GM12891 (cell line): Measurements from ENCODE around the gene ATOH7.
A peak's percentile ranks its signal among the peaks of the same experiment; 100 is the strongest.
"Not testable (repeated sequence)": the region's sequence is repeated elsewhere in the genome, so short reads cannot be mapped to it uniquely, and the experiment has no call there.

Experiments
- DNase-seq: peaks from one replicate; pipeline ENCODE4 v3.0.0; 2011; ENCODE audit warnings: low spot score; ENCODE audit not compliant: insufficient read length
- FAIRE-seq: peaks from 2 replicates; lab custom pipeline; 2011; peaks lifted over from hg19 to GRCh38; lab: Jason Lieb, UNC
- PAX5 ChIP-seq: IDR thresholded peaks from 2 replicates; pipeline ENCODE4 v1.6.1; 2011; ENCODE audit warnings: low read length, moderate library complexity, mild to moderate bottlenecking; ENCODE audit not compliant: insufficient read depth, severe bottlenecking
- POLR2A ChIP-seq: IDR thresholded peaks from 2 replicates; pipeline ENCODE4 v1.6.1; 2011; ENCODE audit warnings: low read depth, low read length, control low read depth
- POLR2AphosphoS5 ChIP-seq: IDR thresholded peaks from 2 replicates; pipeline ENCODE4 v1.6.1; 2011; ENCODE audit warnings: low read depth, low read length, control low read depth
- POU2F2 ChIP-seq: IDR thresholded peaks from 2 replicates; pipeline ENCODE4 v1.6.1; 2011; ENCODE audit warnings: low read depth, mild to moderate bottlenecking, control low read depth, low read length, moderate library complexity
- SPI1 ChIP-seq: IDR thresholded peaks from 2 replicates; pipeline ENCODE4 v1.6.1; 2011; ENCODE audit warnings: low read depth, low read length, control low read depth
- TAF1 ChIP-seq: IDR thresholded peaks from 2 replicates; pipeline ENCODE4 v1.6.1; 2011; ENCODE audit warnings: low read depth, low read length, control low read depth

Gene ATOH7

DNA sequence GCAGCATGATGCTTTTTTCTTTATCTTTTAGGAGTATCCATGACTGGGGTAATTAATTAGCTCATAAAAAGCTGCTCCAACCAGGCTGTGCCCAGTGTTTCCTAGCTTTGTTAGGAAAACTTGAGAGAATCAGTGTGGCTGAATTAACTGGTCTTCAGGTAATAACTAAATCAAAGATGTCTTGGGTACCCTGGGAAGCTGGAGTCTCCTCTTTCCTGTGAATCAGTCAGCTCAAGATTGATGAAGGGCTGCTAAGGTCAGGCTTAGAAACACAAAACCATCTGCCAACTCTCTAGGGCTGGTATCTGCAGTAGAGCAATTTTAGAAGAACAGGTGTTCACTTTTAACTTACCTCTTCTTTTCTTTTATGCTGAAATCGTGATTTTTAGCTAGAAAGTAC is 21.4 kb upstream of the ATOH7 start:
- DNase-seq (no peak), FAIRE-seq (no peak)
- TF ChIP-seq SPI1 = no peak
- TF ChIP-seq POU2F2 = no peak
- TF ChIP-seq POLR2AphosphoS5 = no peak
- TF ChIP-seq TAF1 = no peak
- no peak for TF ChIP-seq PAX5
- TF ChIP-seq POLR2A = no peak

GRCh38 chr10:68251625-68252495 is 19.9 kb upstream of the ATOH7 start:
- DNase-seq (no peak), FAIRE-seq (peak; percentile 75)
- TF ChIP-seq POLR2AphosphoS5 (no peak), SPI1 (peak; percentile 47; the same call in 1 of the 2 replicates), TAF1 (no peak)

DNA sequence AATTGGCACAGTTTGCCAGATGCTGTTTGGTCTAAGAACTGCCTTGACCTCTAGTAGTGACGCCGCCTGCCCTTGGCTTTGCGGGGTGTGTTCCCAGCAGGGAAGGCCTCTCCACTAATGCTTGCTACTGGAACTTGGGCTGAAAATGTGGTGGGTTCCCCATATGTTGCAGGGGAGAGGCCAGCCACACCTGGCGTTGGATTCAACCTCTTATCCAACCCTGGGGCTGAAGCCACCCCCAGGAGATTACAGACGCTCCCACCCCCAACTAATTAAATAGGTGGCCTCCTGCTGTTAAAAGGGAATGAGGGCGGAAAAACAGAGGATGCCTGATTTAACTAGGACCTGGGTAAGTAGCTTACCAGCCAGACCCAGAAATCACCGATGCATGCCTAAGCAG is 19.2 kb upstream of the ATOH7 start:
- no peak for TF ChIP-seq POLR2AphosphoS5
- TF ChIP-seq TAF1 = no peak
- TF ChIP-seq SPI1 = no peak
- TF ChIP-seq PAX5 = no peak
- no peak for TF ChIP-seq POLR2A
- no peak for TF ChIP-seq POU2F2
- no peak for DNase-seq
- no peak for FAIRE-seq

GRCh38 chr10:68249297-68249696 is 17.4 kb upstream of the ATOH7 start:
- FAIRE-seq (no peak), DNase-seq (no peak)
- TF ChIP-seq SPI1 (no peak), POLR2AphosphoS5 (no peak), POLR2A (no peak), PAX5 (no peak), POU2F2 (no peak), TAF1 (no peak)

DNA sequence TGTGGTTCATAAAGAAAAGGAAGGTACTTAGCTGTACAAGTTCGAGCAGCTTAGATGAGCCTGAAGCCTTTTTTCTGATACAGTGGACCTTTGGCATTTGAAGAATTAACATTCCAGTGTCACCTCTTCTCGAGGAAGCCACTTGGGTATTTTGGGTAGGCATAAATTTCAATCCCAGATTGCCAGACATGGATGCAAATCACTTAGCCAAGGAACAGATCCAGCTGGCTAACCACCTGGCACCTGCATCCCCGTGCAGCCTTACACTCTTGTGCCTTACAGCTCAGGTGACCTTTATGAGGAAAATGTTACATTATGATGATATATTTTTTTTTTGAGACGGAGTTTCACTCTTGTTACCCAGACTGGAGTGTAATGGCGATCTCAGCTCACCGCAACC is 16.0 kb upstream of the ATOH7 start:
- FAIRE-seq (no peak), DNase-seq (no peak)
- no peak for TF ChIP-seq TAF1
- TF ChIP-seq POU2F2 = no peak
- TF ChIP-seq PAX5 = no peak
- no peak for TF ChIP-seq POLR2A
- TF ChIP-seq SPI1 = no peak
- no peak for TF ChIP-seq POLR2AphosphoS5

GRCh38 chr10:68246397-68246796 is 14.5 kb upstream of the ATOH7 start:
- FAIRE-seq, DNase-seq: not testable (repeated sequence)

DNA sequence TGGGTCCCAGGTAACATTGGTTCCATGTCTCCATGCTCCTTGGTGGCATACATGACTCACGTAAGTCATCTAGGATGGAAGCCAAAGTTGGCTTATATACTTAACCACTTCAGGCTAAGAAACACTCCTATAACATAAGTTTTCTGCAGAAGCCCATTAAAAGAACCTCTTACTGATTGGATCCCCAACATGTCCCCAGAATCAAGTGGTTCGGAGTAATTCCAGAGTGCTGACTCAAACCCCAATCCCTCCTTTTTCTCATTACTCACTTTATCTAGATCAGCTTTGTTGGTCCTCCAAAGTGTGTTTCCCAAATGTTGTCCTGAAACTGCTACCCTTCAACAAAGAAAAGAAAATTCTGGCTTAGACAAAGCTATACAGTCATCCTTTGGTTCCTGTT is 10.1 kb upstream of the ATOH7 start:
- DNase-seq = no peak
- no peak for FAIRE-seq
- TF ChIP-seq PAX5 (no peak), SPI1 (no peak), POU2F2 (no peak), POLR2A (no peak), TAF1 (no peak), POLR2AphosphoS5 (no peak)

DNA sequence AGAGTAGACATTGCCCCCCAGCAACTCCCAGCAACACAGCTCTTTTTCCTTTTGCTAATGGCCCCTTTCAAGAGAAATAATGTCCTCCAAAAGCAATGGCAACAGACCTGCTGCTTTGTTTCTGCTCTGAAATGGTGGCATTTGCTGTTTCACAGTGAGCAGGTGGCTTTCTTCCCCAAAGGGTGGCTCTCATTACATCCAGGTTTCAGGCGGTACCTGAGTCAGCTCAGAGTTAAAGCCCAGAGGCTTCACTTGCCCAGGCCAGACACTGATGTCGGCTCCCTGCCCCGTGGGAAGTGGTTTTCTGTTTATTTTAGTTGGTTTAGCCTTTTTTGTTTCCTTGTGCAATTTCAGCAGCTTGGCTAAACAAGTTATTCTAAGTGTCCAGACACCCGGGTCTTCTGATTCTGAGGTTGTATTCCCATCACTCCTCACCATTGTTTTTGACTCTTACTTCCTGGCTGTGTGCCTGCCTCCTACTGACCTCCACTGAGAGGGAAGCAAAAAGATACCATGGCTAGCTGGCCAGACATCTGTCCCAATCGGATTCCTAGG is 7.8 kb upstream of the ATOH7 start:
- TF ChIP-seq POLR2A = no peak
- no peak for TF ChIP-seq TAF1
- no peak for TF ChIP-seq POU2F2
- TF ChIP-seq PAX5 = no peak
- no peak for TF ChIP-seq POLR2AphosphoS5
- TF ChIP-seq SPI1 = no peak
- no peak for DNase-seq
- no peak for FAIRE-seq

GRCh38 chr10:68239069-68239468 is 7.2 kb upstream of the ATOH7 start:
- FAIRE-seq (no peak), DNase-seq (no peak)
- no peak for TF ChIP-seq TAF1
- no peak for TF ChIP-seq SPI1
- TF ChIP-seq POLR2A = no peak
- TF ChIP-seq POLR2AphosphoS5 = no peak
- TF ChIP-seq PAX5 = no peak
- TF ChIP-seq POU2F2 = no peak
